Activated CD8-positive, alpha-beta T cell treated with anti-CD3 and anti-CD28 coated beads, Interleukin-2, amount 10 ng/mL, durations not matched to agents 7 days and 5 days (primary cell): ENCODE data around the gene RBBP8NL. TPM values are rescaled to one million over a fixed set of nuclear protein-coding genes. Genes with fewer than 3 reads are reported as not detected.

Experiments
- ATAC-seq: fragments of 150-1000 bp; cut with Tn5 transposase; one replicate; pipeline ENCODE4 v1.10.0; 2021; ENCODE audit warnings: moderate library complexity
- CTCF ChIA-PET: fragments of 350-600 bp; sonication (Branson Sonifier 250); formaldehyde crosslinking; loops from one replicate; lab custom pipeline; 2021; ENCODE audit warnings: antibody characterized with exemption; lab: Charles Lee
- POLR2A ChIA-PET: fragments of 350-600 bp; sonication (Branson Sonifier 250); formaldehyde crosslinking; loops from one replicate; lab custom pipeline; 2021; ENCODE audit warnings: antibody characterized with exemption; lab: Charles Lee
- DNase-seq: peaks from one replicate; pipeline ENCODE4 v3.0.0-alpha.2; 2020
- H3K27ac Mint-ChIP-seq: one replicate; pipeline ENCODE4 v1.8.0; 2021; ENCODE audit warnings: mild to moderate bottlenecking, mixed read lengths
- H3K27me3 Mint-ChIP-seq: one replicate; pipeline ENCODE4 v1.8.0; 2021; ENCODE audit warnings: low read depth, mixed read lengths
- H3K36me3 Mint-ChIP-seq: one replicate; pipeline ENCODE4 v1.8.0; 2021; ENCODE audit warnings: low read depth, mixed read lengths
- H3K4me1 Mint-ChIP-seq: one replicate; pipeline ENCODE4 v1.8.0; 2021; ENCODE audit warnings: low read depth, mixed read lengths
- H3K4me3 Mint-ChIP-seq: one replicate; pipeline ENCODE4 v1.8.0; 2021; ENCODE audit warnings: mild to moderate bottlenecking, mixed read lengths
- H3K9me3 Mint-ChIP-seq: one replicate; pipeline ENCODE4 v1.8.0; 2022; ENCODE audit warnings: mixed read lengths; ENCODE audit not compliant: insufficient read depth
- total RNA-seq, 2 experiments: library from RNA; stranded (reverse); gene quantifications; one replicate each; pipeline ENCODE4 v1.2.3, GENCODE V29; 2021

The RBBP8NL gene
- not detected for total RNA-seq

DNA sequence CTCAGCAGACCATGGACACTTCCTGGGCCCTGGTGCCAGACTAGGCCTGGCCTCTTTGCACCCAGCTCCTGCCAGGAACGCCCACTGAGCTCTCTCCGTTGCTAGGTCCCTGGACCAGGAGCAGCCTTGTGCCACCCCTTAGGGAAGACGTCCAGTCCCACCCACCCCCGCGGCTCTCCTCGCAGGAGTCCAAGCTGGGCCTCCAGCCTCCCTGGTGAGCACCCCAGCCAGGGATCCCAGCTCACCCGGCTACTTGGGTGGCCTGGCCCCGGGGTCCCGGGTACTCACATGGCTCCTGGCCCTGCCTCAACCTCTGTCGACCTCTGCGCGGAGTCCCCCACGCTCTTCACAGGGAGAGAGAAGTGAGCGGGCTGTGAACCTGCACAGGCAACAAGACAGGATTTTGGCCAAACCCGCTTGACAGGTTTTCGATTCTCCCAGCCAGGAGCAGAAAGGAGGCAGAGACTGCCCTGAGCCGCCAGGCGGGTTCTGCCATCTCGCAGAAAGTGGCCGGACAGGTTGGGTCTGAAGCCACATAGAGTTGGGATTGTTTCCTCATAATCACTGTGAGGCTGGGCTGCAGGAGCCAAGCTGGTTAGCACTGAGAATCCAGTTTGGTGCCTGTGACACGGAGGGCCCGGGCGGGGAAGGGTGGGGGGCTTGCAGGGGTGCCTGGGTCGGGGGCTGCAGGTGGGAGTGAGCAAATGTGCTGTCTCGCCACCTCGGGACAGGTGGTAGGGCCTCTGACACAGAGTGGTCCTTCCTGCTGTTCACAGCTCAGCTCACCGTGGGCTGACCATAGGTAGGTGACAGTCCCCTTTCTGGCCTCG lies at the start of gene RBBP8NL:
TSS of gene RBBP8NL (minus strand) at position 368 of the 830 bp plus-strand sequence. CDS start 7,892 bp downstream, outside the sequence.
- Mint-ChIP-seq H3K9me3 (no peaks in the 10 kb centered on the region), H3K4me3 (no peak within 1 kb of the TSS), H3K27ac (no peak within 1 kb of the TSS), H3K36me3 (no peaks in the 10 kb centered on the region), H3K4me1 (no peaks in the 10 kb centered on the region), H3K27me3 (no peaks in the 10 kb centered on the region)
- ChIA-PET CTCF (no interaction called here), POLR2A (no interaction called here)
- ATAC-seq (no peak), DNase-seq (no peak)

DNA sequence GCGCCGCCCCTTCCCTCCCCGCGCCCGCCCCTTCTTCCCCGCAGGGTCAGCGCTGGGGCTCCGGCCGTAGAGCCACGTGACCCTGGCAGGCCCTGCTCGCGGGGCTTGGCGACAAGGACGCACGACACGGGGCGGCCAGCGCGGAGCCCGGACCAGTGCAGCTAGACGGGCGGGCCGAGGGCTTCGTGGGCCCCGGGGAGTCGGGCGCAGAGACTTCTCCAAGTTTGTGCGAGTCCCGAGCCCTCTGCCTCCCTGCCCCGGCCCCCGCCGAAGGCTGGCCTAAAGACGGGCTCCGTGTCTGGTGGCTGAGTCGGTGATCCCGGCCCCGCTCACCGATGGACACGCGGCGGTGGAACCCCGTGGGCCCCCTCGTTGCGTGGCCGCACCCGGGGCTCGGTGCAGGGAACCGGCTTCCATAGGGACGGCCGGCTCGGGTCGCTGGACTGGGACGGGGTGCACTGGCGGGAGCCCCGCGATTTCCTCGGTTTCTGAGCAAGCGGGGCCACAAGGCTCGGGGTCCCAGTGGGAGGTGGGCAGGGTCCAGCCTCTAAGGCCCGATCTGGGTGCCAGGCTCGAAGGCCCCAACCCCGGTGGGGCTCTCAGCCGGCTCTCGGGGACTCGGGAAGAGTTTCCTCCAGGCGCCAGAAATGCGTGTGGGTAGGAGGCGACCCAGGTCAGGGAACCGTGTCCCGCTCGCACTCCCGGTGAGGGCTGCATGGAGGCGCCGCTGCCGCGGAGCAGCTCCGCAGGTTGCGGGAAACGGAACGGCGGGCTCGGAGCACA lies 48.9 kb upstream of the RBBP8NL start:
- ChIA-PET POLR2A (no interaction called here), CTCF (no interaction called here)
- no peaks in the 10 kb centered on the region for H3K9me3 Mint-ChIP-seq
- H3K4me1 Mint-ChIP-seq = peaks cover 8% of the 10 kb centered on the region
- H3K27ac Mint-ChIP-seq = no peak overlapping the region
- no peaks in the 10 kb centered on the region for H3K36me3 Mint-ChIP-seq
- H3K4me3 Mint-ChIP-seq = no peak overlapping the region
- DNase-seq = no peak
- H3K27me3 Mint-ChIP-seq = peaks cover 43% of the 10 kb centered on the region
- peak; percentile 25 for ATAC-seq

DNA sequence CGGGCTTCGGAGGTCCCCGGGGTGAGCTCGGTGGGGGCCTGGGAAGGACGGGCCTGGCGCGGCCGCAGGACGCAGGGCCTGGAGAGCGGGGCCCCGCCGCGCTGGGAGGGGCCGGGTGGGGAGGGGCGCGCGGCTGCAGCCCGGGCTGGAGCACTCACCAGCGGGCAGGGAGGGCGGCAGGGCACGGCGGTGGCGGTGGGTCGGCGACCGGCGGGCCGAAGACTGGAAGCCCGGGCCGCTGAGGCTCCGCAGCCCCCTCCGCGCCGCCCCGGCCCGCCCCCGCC lies 48.4 kb upstream of the RBBP8NL start, which contains the start of gene GATA5:
TSS of gene GATA5 (minus strand) at position 224 of the 284 bp plus-strand sequence. CDS start 474 bp downstream, outside the sequence.
- CTCF ChIA-PET = no interaction called here
- ATAC-seq = no peak
- H3K36me3 Mint-ChIP-seq = no peaks in the 10 kb centered on the region
- no peaks in the 10 kb centered on the region for H3K9me3 Mint-ChIP-seq
- no peak for DNase-seq
- no peak within 1 kb of the TSS for H3K27ac Mint-ChIP-seq
- peaks cover 43% of the 10 kb centered on the region for H3K27me3 Mint-ChIP-seq
- POLR2A ChIA-PET = no interaction called here
- peaks cover 8% of the 10 kb centered on the region for H3K4me1 Mint-ChIP-seq
- H3K4me3 Mint-ChIP-seq = no peak within 1 kb of the TSS

DNA sequence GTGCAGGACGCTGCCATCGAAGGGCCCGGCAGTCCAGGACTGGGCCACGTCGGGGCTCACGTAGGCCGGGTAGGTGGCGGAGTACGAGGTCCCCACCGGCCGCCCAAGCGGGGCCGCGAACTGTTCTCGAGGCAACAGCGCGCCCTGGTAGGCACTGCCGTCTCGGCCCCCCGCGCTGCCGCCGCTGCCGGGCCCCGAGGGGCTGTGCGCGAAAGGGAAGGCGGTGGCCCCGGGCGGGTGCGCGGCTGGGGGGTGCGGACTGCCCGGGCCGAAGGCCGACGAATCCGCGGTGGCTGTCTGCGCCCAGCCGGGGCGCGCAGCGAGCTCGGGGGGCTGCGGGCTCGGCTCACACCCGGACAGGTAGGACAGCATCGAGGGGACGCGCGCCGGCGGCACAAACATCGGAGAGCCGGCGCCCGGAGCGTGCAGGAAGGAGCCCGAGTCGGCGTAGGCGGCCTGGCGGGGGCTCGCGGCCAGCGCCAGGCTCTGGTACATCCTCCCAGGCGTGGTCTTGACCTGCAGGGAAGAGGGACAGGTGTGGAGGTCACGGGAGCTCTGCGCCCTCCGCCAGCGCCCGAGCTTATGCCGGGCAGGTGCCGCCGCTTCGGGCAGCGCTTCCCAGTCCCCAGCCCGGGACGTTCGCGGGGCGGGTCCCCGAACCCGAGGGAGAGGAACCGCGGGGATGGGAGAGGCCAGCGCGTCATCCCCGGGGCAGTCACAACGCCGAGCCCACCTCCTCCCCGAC lies 47.9 kb upstream of the RBBP8NL start:
- H3K4me3 Mint-ChIP-seq = no peak overlapping the region
- H3K36me3 Mint-ChIP-seq = no peaks in the 10 kb centered on the region
- ChIA-PET CTCF (no interaction called here), POLR2A (no interaction called here)
- peaks cover 44% of the 10 kb centered on the region for H3K27me3 Mint-ChIP-seq
- H3K27ac Mint-ChIP-seq = no peak overlapping the region
- DNase-seq = no peak
- no peak for ATAC-seq
- peaks cover 5% of the 10 kb centered on the region for H3K4me1 Mint-ChIP-seq
- no peaks in the 10 kb centered on the region for H3K9me3 Mint-ChIP-seq

DNA sequence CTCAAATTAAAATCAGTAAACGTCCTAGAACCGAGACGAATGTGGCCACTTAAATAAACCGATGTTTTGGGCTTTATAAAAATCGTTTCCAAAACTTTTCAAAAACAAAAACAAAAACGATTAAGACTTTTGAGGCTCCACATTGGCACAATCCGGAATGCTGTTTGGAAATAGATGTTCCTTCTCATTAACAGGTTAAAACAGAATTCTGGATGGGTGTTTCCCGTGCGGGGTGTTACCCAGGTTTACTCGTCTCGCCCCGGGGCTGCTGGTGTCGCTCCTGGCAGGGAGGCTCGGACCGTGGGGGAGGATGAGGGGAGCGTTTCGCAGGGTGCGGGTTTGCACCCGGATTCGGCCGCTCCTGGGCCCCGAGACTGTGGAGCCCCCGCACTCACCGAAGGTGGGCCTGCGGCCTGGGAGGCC lies 47.3 kb upstream of the RBBP8NL start:
- CTCF ChIA-PET = no interaction called here
- H3K4me1 Mint-ChIP-seq = peaks cover 2% of the 10 kb centered on the region
- no peak overlapping the region for H3K27ac Mint-ChIP-seq
- DNase-seq = no peak
- POLR2A ChIA-PET = no interaction called here
- no peaks in the 10 kb centered on the region for H3K9me3 Mint-ChIP-seq
- H3K36me3 Mint-ChIP-seq = no peaks in the 10 kb centered on the region
- H3K4me3 Mint-ChIP-seq = no peak overlapping the region
- ATAC-seq = no peak
- peaks cover 46% of the 10 kb centered on the region for H3K27me3 Mint-ChIP-seq

GRCh38 chr20:62473717-62474603 lies 46.6 kb upstream of the RBBP8NL start:
- Mint-ChIP-seq H3K27ac (no peak overlapping the region), H3K27me3 (peaks cover 39% of the 10 kb centered on the region), H3K36me3 (no peaks in the 10 kb centered on the region), H3K4me3 (no peak overlapping the region), H3K4me1 (no peaks in the 10 kb centered on the region), H3K9me3 (no peaks in the 10 kb centered on the region)
- DNase-seq = no peak
- ChIA-PET CTCF (no interaction called here), POLR2A (no interaction called here)
- no peak for ATAC-seq

- no peak overlapping the region for H3K4me3 Mint-ChIP-seq
- ChIA-PET POLR2A (no interaction called here), CTCF (no interaction called here)
- H3K27ac Mint-ChIP-seq = no peak overlapping the region
- H3K27me3 Mint-ChIP-seq = peaks cover 30% of the 10 kb centered on the region
- H3K4me1 Mint-ChIP-seq = no peaks in the 10 kb centered on the region
- ATAC-seq (no peak), DNase-seq (no peak)
- H3K9me3 Mint-ChIP-seq = no peaks in the 10 kb centered on the region
- H3K36me3 Mint-ChIP-seq = no peaks in the 10 kb centered on the region
Measured at GRCh38 chr20:62472941-62473585, 45.7 kb upstream of the RBBP8NL start.

DNA sequence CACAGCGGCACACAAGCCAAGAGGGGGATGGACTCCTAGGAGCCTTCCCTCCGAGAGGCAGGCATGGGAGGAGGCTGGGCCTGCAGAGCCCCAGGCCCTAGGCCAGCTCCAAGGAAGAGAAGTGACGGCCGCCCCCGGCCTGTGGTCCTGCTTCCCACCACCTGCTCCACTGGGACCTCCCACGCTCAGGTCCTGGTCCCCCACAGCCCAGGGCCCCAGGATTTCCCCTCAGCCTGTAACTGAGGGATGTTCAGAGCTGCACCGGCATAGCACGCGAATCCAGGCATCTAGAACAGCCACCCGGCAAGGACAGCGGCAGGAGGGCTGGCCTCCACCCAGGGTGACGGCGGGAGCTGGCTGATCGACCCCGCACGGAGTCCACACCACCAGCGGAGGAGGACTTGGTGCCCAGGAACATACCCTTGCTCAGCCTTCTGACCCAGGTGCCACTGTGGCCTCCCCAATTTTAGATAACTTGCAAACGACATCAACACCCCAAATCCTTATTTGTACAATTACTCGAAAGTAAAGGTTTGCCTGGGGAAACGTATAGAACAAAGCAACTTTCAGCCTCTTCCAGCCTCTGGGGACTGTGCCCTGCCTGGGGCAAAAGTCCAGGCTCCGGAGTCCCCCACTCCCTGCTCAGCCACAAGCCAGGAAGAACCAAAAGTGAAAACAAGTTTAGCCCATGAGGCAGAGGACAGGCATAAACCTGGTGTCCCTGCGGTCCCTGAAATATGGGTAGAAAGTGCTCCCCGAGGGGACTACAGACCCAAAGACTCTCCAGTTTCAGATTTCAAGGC lies 45.0 kb upstream of the RBBP8NL start:
- ATAC-seq (no peak), DNase-seq (no peak)
- no peaks in the 10 kb centered on the region for H3K36me3 Mint-ChIP-seq
- no peak overlapping the region for H3K4me3 Mint-ChIP-seq
- H3K9me3 Mint-ChIP-seq = no peaks in the 10 kb centered on the region
- CTCF ChIA-PET = no interaction called here
- peaks cover 23% of the 10 kb centered on the region for H3K27me3 Mint-ChIP-seq
- no peaks in the 10 kb centered on the region for H3K4me1 Mint-ChIP-seq
- H3K27ac Mint-ChIP-seq = no peak overlapping the region
- POLR2A ChIA-PET = no interaction called here

DNA sequence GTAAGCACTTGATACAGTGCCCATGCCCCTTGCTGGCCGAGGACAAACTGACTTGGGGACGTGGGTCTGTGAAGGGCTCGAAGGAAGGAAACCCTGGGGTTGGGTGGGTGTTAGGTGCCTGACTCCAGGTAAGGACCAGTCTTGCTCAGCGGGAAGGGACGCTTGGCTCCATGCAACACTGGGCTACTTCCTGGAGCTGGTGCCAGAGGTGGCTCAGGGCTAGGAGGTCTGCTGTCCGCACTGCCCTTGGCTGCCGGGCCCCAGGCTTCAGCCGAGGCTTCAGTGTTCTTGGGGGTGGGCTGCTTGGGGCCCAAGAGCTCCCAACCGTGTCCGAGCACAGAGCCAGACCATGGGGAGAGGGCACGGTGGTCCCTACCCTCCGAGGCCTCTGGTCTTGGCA lies 43.1 kb upstream of the RBBP8NL start:
- ChIA-PET POLR2A (no interaction called here), CTCF (no interaction called here)
- Mint-ChIP-seq H3K36me3 (no peaks in the 10 kb centered on the region), H3K9me3 (no peaks in the 10 kb centered on the region), H3K27ac (no peak overlapping the region), H3K27me3 (peaks cover 17% of the 10 kb centered on the region), H3K4me1 (no peaks in the 10 kb centered on the region), H3K4me3 (no peak overlapping the region)
- ATAC-seq = no peak
- no peak for DNase-seq

DNA sequence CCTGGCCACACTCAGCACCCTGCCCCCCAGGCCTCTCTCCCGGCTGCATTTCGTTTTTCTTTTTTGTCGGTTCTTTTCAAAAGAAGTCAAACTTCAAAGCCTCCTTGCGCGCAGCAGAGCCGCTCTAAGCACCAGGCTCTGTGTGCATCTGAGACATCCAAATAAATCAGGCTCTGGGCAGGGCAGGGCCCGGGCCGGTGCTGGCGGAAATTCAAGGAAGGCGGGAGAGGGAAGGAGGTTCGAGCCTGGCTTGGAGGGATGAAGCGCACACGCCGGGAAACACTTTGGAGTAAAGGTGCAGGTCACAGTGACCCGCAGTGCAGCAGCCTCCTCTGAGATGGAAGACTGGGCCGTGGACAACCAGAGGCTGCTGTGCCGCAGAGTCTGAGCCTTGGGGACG lies 42.7 kb upstream of the RBBP8NL start:
- POLR2A ChIA-PET = no interaction called here
- no peak for DNase-seq

More for the DNA sequence above, 42.7 kb upstream of the RBBP8NL start:
- Mint-ChIP-seq H3K9me3 (no peaks in the 10 kb centered on the region), H3K36me3 (no peaks in the 10 kb centered on the region), H3K27me3 (peaks cover 17% of the 10 kb centered on the region), H3K4me3 (no peak overlapping the region), H3K27ac (no peak overlapping the region), H3K4me1 (no peaks in the 10 kb centered on the region)
- no peak for ATAC-seq
- CTCF ChIA-PET = no interaction called here
